Activated T-cell treated with anti-CD3 and anti-CD28 coated beads, Interleukin-2, amount 50 U/mL, for 48 hours (primary cell): ENCODE data around the gene ZSCAN20.

Experiments used
- DNase-seq, 2 experiments: peaks; one replicate each; pipeline ENCODE4 v3.0.0-alpha.2; 2020

The ZSCAN20 gene

DNA sequence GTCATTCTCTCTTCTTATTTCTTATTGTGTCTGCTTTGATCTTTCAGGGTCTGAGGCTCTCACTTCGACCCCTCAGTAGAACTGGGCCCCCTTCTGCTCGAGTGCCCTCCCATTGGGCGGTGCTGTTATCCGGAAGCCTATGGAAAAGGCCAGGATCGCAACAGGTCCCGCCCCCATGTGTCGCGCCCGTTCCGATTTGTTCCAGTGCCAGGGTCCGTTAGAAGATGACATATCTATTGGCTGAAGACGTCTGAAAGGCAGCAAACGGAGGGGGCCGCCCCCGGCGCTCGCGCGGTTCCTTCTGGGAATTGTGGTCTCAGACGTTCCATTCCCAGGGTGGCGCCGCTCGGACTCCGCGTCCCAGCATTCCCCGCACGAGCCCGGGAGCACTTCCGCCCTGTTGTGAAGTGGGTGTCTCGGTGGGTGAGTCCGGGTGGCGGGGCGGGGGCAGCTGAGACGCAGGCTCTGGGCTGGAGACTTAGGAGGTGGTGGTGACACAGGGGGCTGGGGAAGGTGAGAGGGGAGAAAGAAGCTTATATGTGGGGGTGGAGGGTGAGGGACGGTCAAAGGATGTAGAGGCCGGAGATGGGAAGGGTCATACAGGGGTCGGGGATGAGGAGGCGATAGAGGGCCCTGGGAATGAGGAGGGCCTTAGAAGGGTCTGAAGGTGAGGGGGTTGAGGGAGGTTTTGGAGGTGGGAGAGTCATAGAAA is at the start of gene ZSCAN20:
Gene ZSCAN20, plus strand, starts transcription at position 377 of the 712 bp plus-strand sequence. CDS start 6,644 bp downstream, outside the sequence.
- DNase-seq = peak; percentile 92 to 93

DNA sequence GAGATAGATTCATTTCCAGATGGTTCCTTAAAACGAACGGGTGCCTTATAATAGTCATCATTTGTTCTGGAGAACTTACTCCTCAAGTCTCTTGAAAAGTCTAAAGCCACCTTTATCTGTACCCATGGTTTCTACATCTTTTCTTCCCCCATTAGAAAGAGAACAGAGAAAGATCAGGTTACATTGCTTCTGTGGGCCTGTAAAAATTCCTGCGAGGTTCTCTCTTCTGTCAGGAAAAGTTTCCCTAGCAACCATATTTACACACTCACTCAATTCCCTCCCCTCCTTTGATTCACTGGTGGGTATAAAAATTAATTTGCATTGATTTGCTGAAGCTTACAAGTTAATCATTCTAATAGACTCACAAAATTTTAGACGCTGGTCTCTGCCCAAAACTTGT is 48.2 kb upstream of the ZSCAN20 start:
- DNase-seq = no peak

DNA sequence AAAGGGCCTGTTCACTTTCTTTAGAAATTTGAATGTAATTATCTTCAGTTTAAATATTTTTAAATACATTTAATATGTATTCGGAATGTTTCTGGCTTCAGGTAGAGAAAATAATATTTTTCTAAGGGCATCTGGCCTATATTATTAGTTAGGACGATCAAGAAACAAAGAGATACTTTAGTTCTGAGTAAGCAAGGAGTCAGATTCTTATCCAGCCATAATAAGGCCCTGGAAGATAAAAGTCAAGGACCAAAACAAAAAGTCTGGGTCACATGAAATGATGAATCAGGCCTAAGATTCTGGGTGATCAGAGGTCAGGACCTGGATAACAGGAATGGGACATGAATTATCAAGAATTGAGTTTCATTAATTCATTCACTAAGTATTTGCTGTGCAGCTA is 47.8 kb upstream of the ZSCAN20 start:
- no peak for DNase-seq

DNA sequence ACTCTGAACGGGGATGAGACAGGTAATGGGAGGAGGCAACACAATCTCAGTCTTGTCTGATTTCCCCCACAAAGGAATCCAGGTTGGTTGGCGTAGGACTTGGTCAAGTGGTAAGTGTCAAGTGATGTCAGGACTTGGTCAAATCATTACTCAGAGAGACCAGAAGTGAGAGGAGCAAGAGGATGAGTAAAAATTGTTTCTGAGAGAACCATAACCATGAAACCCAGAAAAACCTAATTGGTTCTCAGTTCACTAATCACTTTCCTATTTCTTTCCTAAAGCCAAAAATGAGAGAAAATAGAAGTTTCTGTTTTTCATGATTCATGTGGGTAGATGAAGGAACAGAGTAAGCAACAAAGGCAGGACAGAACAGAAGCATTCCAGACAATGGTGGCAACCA is 46.5 kb upstream of the ZSCAN20 start:
- no peak for DNase-seq

DNA sequence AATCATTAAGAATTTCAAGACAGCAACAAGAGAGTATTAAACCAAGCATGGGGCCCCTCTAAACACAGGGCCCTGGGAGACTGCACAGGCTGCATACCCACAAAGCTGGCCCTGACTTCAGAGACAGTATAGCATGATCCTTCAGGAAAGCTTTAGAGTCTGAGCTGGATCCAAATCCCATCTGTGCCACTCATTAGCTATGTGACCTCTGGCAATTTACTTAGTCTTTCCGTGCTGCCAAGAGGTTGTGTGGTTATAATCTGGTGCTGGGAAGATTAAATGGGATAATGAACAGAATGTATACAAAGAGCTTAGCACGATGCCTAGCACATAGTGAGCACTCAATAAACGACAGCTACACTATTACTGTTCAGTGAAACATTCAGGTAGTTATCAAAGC is 45.5 kb upstream of the ZSCAN20 start:
- no peak for DNase-seq

DNA sequence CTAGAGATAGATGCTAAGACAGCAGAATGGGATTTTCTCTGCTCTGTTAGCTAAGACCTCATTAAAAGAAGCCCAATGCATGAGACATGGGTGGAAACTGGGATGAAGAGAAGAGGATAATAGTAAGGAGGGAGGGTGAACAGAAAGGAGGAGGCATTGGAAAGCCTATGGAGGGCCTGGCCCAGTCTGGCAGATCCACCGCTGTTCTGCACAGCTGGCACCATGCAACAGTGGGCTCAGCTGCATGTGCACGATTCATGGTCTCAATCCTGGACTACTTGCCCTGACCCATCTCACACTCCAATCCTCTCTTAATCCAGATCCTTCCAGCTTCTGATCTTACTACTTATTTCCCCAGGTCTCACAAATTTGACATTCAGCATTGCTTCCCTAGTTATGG is 43.8 kb upstream of the ZSCAN20 start:
- DNase-seq = no peak

DNA sequence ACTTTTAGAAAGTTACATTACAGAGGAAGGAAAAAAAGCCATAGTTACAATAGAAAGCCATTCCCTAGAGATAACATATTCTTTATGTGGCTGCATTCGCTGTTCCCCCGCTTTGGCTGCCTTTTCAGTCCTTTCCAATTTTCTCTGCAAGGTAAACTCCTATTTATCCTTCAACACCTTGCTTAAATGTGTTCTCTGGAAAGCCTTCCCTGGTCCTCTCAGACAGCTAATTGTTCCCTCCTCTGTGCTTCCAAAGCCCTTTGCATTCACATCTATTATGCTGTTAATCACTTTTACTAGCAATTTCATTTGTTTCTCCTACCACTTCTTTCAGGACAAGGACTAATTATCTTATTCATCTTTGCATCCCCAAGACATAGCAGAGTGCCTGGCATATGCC is 43.1 kb upstream of the ZSCAN20 start:
- DNase-seq = no peak

DNA sequence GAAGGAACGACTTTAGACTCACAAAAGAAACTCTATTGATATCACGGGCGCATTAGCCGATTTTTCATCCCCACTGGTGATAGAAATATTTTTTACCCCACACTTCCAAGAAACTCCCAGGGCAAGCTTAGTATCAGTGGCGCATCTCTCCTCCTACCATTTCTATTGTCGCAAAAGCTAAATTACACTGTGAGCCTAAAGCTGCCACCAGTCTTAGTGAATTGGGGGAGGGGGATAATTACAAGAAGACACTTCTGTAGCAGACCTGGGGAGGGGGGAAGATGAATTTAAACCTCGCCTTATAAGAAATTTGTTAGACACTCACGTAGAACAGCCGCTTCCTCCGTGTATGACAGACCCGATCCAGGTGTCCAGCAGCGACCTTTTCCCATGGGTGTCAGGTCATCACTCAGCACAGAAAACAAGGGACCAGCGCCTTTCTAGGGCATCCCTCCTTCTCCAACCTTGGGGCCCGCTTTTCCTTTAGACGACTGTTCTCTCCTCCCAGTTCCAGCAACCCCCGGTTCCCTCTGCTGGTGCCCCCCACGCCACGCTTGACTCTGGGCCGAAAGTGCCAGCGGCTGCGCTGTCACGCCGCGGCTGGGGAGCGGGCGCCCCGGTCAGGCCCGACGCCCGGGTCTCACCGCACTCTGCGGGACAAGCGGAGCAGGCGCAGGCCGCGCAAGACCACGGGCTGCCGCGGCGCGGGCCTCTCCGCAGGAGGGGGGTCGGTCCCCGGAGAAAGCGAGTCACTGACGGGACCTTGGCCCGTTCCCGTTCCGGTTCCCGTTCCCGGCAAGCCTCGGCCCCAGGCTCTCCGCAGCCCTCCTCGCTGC is 42.4 kb upstream of the ZSCAN20 start:
- peak; percentile 23 to 42 for DNase-seq

DNA sequence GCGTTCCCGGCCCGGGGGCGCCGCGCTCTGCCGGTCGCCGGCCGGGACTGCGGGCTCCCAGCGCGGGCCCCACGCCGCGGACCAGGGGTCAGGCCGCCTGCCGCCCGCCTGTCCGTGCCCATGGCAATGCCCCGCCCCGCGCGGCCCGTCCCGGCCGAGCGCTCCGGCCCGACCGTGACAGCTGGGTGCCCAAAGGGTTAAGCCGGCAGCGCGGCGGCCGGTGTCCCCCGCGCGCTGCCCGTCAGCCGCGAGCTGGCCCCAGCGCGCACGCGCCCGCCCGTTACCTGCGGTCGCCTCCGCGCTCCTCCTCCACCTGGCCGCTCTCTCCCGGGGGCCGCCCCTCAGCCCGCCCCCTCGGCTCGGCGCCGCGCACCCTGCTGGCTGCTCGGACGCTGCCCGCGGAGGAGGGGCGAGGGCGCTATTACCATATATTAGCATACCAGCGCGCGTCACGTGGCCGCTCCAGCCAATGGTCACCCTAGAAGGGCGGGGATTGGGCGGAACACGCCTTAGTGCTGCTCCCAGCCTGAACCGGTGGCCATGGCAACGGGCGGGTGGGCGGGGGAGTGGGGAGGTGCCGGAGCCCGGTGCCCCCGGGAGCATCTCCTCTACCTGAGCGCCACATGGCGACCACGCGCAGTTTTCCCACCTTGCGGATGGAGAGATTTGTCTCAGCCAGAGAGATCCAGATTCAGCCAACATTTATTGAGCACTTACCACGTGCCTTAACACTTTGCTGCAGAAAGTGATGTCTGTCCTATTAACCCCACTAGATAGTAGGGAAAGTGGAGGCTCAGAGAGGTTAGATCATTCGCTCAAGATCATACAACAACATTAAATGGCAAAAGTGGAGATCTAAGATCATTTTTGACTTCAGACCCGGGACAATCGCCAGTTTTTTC is 41.5 kb upstream of the ZSCAN20 start, which contains the start of gene PHC2:
Gene PHC2, minus strand, starts transcription at position 404 of the 902 bp plus-strand sequence. CDS start 55,556 bp downstream, outside the sequence.
- DNase-seq = peak; percentile 92 to 93

DNA sequence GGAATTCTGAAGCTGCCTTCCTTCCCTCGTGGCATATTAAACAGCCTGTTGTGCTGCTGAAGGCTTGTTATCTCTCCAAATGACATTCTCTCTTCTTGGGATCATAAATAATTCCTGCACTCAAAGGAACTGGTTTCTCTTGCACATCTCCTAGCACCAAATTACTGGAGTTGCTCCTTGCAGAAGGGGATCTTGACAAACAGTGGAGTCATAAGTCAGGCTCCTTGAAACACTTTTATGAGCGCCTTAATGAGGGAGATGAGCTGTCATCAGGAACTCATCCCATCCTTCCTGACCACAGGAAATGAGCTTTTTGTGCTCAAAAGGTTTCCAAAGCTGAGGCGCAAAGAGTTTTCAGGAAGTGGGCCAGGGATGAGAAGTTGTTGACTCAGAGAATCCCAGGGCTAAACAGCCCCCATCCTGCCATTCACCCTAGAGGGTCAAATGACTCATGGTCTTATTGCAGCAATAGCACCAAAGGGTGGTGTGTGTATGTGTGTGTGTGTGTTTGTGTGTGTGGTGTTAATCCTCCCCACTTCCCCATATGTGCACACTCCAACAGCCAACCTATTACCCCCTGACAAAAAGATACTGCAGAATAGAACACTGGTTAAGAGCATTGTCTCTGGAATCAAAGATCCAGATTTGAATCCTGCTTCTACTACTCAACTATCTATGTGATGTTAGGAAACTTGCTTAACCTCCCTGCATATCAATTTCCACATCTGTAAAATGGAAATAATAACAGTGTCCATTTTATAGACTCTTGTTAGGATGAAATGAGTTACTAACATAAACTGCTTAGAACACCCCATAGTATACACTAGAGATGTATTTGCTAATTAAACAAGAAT is 38.7 kb upstream of the ZSCAN20 start:
- DNase-seq = no peak

DNA sequence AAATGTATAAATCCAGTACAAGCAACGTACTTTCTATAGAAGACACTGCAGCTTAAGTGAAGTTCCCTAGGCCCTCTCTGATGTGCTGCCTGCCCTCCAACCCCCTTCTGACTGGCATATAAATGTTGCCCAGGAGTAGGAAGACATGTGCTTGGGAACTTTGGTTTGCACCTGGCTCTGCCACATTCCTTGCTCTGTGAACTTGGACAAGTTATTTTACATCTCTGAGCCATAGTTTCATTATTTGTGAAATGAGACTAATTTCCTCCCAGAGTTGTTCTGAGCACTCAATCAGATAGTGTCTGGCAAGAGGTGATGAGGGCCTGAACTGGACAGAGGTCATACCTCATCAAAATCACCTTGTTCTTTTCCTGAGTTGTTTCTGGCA is 38.1 kb upstream of the ZSCAN20 start:
- DNase-seq = no peak

DNA sequence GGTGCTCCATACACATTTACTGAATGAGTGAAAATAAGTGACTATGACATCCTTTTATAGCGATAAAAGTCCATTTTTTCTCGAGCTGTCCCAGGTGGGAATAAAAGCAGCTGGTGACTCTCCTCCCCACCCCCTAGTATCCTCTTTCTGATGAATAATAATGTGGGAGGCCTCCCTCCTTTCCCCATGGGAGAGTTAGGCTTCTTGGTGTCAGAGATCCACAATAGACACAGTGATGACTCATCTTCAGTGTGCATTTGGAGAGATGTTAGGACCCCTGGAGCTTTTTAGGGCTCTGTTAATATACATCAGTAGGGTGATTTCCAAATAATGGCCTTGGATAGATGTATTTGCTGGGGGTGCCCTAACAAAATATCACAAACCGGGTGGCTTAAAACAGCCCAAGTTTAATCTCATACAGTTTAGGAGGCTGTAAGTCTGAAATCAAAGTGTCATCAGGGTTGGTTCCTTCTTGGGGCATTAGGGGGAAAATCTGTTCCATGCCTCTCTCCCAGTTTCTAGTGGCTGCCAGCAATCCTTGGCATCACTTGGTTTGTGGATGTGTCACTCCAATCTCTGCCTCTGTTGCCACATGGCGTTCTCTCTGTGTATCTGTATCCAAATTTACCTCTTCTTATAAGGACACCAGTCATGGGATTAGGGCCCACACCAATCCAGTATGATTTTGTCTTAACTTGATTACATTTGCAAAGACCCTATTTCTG is 37.2 kb upstream of the ZSCAN20 start:
- DNase-seq = no peak

DNA sequence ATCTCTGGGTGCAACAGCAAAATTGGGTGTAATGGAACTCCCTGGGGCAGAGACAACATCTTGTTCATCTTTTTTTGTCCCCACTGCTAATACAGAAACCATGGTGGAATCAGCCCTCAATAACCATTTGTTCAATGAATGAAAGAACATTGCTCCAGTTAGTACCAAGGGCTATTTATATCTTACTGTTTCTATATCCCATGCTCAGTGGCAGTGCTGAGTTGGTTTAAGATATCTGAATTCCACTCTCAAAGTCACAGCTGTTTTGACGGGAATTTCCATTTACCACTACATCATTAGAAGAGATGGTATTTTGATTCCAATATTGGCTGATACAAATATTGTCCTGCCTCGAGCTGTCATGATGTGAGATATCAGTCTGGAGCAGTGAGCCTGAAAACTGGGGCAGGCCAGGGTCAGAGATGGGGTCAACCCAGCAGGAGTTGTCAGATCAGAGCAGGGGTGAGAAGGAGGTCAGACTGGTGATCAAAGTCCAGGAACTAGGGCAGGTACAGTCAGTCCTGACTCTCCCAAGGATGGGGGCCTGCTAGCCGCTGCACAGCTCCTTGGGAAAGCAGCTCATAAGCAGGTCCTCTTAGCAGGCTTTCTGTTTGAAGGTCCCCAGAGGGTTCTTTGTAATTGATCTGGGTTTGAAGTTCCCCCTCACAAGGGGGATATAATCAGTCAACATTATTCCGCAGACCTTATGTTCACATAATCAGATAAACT is 35.7 kb upstream of the ZSCAN20 start:
- no peak for DNase-seq

DNA sequence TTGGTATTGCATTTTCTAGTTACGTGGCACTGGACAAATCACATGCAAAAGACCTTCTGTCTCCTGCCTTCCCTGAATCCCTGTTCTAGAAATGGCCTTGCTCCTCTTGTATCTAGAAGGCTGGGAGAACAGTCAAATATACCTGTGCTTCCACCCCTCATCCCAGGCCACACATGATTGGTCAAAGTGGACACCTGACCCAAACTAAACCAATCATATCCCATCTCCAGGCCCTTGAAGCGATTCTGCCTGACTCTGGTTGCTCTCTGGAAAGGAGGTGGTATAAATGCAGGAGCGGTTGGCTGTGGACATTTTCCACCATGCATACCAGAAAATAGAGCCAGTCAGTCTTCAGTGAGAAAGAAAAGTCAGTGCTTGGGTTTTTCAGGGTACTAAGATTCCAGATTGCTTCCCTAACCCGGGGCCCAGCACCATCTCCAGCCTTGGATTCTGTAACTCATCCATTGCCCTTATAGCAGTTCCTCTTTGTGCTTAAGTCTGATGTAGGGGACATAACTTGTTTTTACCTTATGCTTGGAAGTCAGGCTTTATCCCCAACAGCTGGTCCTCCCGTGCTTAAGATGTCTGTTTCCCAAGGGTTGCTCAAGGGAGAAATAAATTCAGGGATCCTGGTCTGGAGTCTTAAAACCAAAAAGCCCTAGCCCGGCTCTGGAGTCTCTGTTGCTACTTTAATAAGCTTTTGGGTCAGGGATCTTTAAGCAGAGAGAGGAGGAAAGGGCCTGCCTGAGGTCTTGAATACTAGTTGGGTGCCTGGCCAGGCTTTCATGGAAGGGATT is 33.9 kb upstream of the ZSCAN20 start:
- no peak for DNase-seq

DNA sequence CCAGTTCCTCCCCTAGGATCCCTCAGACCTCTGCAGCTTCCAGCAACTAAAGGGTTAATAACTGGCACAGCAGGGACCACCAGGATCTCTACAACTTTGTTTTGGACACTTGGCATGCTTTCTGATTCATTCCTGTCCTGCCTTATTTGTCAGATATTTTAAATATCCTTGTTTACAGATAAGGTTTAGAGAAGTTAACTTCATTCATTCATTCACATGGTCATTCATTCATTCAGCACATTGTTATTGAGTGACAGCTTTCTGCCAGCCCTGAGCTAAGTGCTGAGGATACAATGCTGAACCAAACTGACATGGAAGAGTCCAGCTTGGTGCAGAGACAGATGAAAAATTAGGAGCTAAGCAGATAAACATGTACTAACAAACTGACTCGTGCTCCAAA is 32.8 kb upstream of the ZSCAN20 start:
- DNase-seq = no peak

DNA sequence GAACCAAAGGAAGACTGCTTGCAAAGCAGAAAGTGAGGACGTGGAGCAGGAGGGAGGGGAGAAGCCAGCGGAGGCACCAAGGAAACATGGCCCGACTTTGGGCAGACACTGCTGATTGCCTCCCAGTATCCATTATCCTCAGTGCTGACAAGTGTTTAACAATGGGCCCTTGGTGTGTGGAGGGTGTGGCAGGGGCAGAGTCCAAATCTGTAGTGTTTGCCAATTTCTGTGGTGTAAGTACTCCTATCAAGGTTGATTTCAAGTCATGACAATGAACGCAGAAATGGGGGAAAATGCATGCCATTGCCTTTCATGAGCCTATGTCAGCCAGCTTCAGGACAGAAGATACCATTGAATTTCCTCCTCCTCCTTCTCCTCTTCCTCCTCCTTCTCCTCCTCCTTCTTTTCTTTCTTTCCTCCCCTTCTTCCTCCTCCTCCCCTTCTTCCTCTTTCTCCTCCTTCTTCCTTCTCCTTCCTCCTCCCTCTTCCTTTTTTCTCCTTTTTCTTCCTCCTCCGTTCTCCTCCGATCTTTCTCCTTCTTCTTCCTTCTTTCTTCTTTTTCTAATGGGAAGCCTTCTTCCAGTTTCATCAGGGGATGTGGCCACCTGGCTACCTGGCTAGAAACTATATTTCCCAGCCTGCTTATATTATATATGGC is 31.2 kb upstream of the ZSCAN20 start:
- DNase-seq = no peak

DNA sequence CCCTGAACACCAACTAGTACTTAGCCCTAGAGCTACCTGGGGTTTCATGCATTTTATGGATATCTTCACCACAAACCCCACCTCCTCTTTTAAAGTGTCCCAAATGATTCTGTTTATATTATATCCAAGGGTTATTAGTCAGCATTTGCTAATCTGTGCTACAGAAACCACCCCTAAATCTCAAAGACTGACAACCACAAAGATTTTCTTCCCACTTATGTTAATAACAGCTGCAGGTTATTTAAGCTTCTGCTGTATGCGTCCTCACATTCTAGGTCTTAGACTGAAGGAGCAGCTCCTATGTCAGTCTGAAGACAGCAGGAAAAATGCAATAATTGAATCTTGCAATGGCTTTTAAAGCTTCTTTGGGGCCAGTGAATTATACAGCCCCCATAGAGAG is 30.3 kb upstream of the ZSCAN20 start:
- no peak for DNase-seq

DNA sequence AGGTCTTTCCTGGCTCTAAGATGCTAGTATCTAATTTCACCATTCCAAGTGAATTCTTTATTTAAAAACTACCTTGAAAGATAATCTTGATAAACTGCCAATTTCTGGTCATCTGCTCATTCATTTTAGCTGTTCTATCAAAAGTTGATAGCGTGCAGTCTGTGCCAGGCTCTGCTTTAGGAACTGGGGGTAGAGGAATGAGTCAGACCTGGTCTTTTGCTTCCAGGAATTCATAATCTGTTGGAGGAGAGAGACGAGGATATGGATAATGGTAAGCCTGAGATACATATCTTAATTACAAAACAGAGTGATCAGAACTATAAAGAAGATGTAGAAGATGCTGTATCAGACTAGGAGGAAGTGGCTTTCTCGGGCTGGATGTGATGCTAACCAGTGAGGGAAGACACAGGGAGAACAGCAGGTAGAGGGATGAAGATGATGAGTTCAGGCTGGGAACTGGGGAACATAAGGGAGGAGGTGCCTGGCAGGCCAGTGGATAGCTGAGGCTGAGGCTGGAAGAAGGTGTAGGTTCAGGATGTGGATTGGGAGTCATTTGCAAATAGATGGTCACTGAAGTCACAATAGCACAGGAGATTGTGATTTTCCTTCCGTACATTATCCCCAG is 29.3 kb upstream of the ZSCAN20 start:
- DNase-seq = no peak

DNA sequence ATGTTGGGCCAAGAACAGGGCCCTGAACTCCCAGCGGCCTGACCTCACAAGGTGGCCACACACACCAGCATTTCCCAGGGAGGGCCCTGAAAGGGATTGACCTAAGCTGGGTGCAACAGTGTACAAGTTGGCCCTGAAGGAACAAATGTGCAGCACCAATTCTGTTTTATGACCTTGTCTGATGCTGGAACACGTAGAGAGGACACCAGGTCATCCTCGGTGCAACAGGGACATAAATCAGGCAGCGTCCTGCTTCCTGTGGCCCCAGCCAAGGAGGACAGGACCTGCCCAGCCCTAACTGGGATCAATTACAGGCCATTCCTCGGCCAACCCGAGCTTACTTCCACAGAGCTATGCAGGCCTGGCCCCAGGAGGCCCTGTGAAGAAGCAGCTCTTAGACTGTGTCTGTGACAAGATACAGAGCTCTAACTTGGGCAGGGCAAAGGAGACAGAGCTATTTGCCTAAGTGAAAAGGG is 28.7 kb upstream of the ZSCAN20 start:
- no peak for DNase-seq
